GM12878 (cell line): ENCODE measurements around the gene NLRP5. TPM values are rescaled to one million over a fixed set of nuclear protein-coding genes. Genes with fewer than 3 reads are reported as not detected.

Experiments used
- ATAC-seq: fragments of 200-7000 bp; cut with Tn5 transposase; 3 replicates; pipeline ENCODE4 v1.9.1; 2020; ENCODE audit warnings: mild to moderate bottlenecking, moderate library complexity
- BruUV-seq: library from RNA; stranded (reverse); fragments of 400-500 nt; replicated peaks from 2 replicates; lab custom pipeline; 2021; lab: Mats Ljungman, UMichigan
- CTCF ChIA-PET: fragments of 300-600 bp; sonication (Branson Sonifier 250); formaldehyde crosslinking; extraction: SDS; loops from one replicate; lab custom pipeline; 2021; ENCODE audit warnings: inconsistent platforms; lab: Yijun Ruan, JAX
- POLR2A ChIA-PET: fragments of 350-600 bp; formaldehyde crosslinking; extraction: SDS; loops from one replicate; lab custom pipeline; 2021; ENCODE audit warnings: inconsistent platforms; lab: Charles Lee
- RAD21 ChIA-PET: fragments of 300-600 bp; sonication (Branson Sonifier 250); formaldehyde crosslinking; loops from one replicate; lab custom pipeline; 2023; ENCODE audit warnings: antibody characterized with exemption; ENCODE audit not compliant: unreplicated experiment; lab: Charles Lee
- SMC1A ChIA-PET: fragments of 300-600 bp; sonication (Branson Sonifier 250); formaldehyde crosslinking; loops from one replicate; lab custom pipeline; 2023; ENCODE audit not compliant: unreplicated experiment, uncharacterized antibody; lab: Charles Lee
- DNase-seq: peaks from one replicate; pipeline ENCODE4 v3.0.0-alpha.2; 2011; ENCODE audit warnings: low read depth, low spot score
- FAIRE-seq: peaks from 3 replicates; lab custom pipeline; 2011; peaks lifted over from hg19 to GRCh38; lab: Jason Lieb, UNC
- H2AFZ ChIP-seq: 2 replicates; pipeline ENCODE4 v1.6.0; 2011; ENCODE audit warnings: low read depth, low read length, control low read depth; ENCODE audit not compliant: control insufficient read depth
- H3K27ac ChIP-seq: 2 replicates; pipeline ENCODE4 v1.5.1; 2011; ENCODE audit warnings: control low read depth; ENCODE audit not compliant: control insufficient read depth, insufficient read depth
- H3K27me3 ChIP-seq, 2 experiments: replicated peaks in 1 of 2; 2 replicates each; pipeline versions ENCODE4 v1.6.0 to v1.6.1; 2011; ENCODE audit warnings: low read length in 1 of 2; ENCODE audit not compliant: control insufficient read depth in 2 of 2, insufficient read depth in 2 of 2
- H3K36me3 ChIP-seq, 2 experiments: 2 replicates each; pipeline ENCODE4 v1.5.1; 2011; ENCODE audit warnings: low read length in 1 of 2; ENCODE audit not compliant: control insufficient read depth in 2 of 2, insufficient read depth in 2 of 2
- H3K4me1 ChIP-seq: 2 replicates; pipeline ENCODE4 v1.6.1; 2011; ENCODE audit warnings: mild to moderate bottlenecking, low read length, moderate library complexity, mixed read lengths; ENCODE audit not compliant: control insufficient read depth, insufficient read depth
- H3K4me2 ChIP-seq: 2 replicates; pipeline ENCODE4 v1.6.0; 2011; ENCODE audit warnings: control low read depth; ENCODE audit not compliant: control insufficient read depth, insufficient read depth
- H3K4me3 ChIP-seq: fragments of 200-600 bp; sonication (generic); 2 replicates; pipeline ENCODE4 v1.5.1; 2016
- H3K79me2 ChIP-seq: 2 replicates; pipeline ENCODE4 v1.6.0; 2011; ENCODE audit warnings: low read length; ENCODE audit not compliant: control insufficient read depth, insufficient read depth
- H3K9ac ChIP-seq: 2 replicates; pipeline ENCODE4 v1.8.0; 2011; ENCODE audit warnings: low read length, control low read depth, mixed read lengths; ENCODE audit not compliant: control insufficient read depth, insufficient read depth
- H3K9me3 ChIP-seq: replicated peaks from 3 replicates; pipeline ENCODE4 v1.5.1; 2011; ENCODE audit warnings: mild to moderate bottlenecking, low read length; ENCODE audit not compliant: control insufficient read depth, insufficient read depth
- H4K20me1 ChIP-seq: 2 replicates; pipeline ENCODE4 v1.6.0; 2011; ENCODE audit not compliant: control insufficient read depth, insufficient read depth
- CHD2 ChIP-seq: IDR thresholded peaks from 2 replicates; pipeline ENCODE4 v1.6.1; 2011; ENCODE audit warnings: low read depth, low read length, improper control_type of control experiment, borderline replicate concordance
- MEF2A ChIP-seq: IDR thresholded peaks from 2 replicates; pipeline ENCODE4 v1.6.1; 2011; ENCODE audit warnings: low read depth, mild to moderate bottlenecking, low read length, moderate library complexity; ENCODE audit not compliant: insufficient read depth
- PAX5 ChIP-seq: IDR thresholded peaks from 2 replicates; pipeline ENCODE4 v1.6.1; 2011; ENCODE audit warnings: low read depth, low read length, borderline replicate concordance
- RBBP5 ChIP-seq: fragments of 200-600 bp; sonication (generic); conservative IDR thresholded peaks from 2 replicates; pipeline ENCODE4 v1.6.1; 2016
- SIX5 ChIP-seq: IDR thresholded peaks from 2 replicates; pipeline ENCODE4 v1.6.1; 2011; ENCODE audit warnings: mild to moderate bottlenecking, low read depth, low read length, moderate library complexity; ENCODE audit not compliant: severe bottlenecking
- STAT1 ChIP-seq: fragments of 450-650 bp; conservative IDR thresholded peaks from 2 replicates; pipeline ENCODE4 v1.6.1; 2014; ENCODE audit warnings: antibody characterized with exemption, mild to moderate bottlenecking
- ZZZ3 ChIP-seq: IDR thresholded peaks from 2 replicates; pipeline ENCODE4 v1.6.1; 2011; ENCODE audit warnings: low read depth; ENCODE audit not compliant: control insufficient read depth, insufficient read length
- WGBS: methylation state at CpG from one replicate; pipeline ENCODE4 v1.1.6; 2016; ENCODE audit warnings: low lambda C conversion rate; ENCODE audit not compliant: insufficient replicate concordance, insufficient coverage; ENCODE audit errors: missing lambda C conversion rate; 5-methylcytosine and 5-hydroxymethylcytosine counted together
- in situ Hi-C: fragments of 300-500 bp; cut with MboI; formaldehyde crosslinking; loops from 9 replicates; pipeline ENCODE4 v1.14.3; 2018; ENCODE audit warnings: mixed read lengths
- intact Hi-C: fragments of 100-400 bp; cut with micrococcal nuclease; formaldehyde crosslinking; loops from one replicate; pipeline ENCODE4 v1.14.2; 2022; ENCODE audit not compliant: unreplicated experiment
- polyA plus RNA-seq, 11 experiments: library from polyadenylated mRNA; depleted of rRNA in 4 of 11; unstranded in 6 of 11; stranded (reverse) in 5 of 11; fragments of >200 nt; fragmentation: Nextera tagmentation in 4 of 11; fragmentation: Illumina TruSeq in 1 of 11; extraction: Ambion mirVana in 4 of 11; extraction: Trizol in 1 of 11; gene quantifications; 1 replicate in 1 of 11; 2 replicates in 10 of 11; pipeline versions ENCODE4 v1.2.1 to v1.2.3, GENCODE V29; 2011 to 2016; ENCODE audit warnings: inconsistent platforms in 2 of 11, missing spikeins in 2 of 11, low read depth in 1 of 11
- total RNA-seq, 4 experiments: library from RNA; depleted of rRNA in 3 of 4; stranded (reverse); fragments of >200 nt in 3 of 4; fragmentation: Illumina TruSeq in 1 of 4; extraction: Trizol in 1 of 4; gene quantifications; 2 replicates each; pipeline versions ENCODE4 v1.2.1 to v1.2.3, GENCODE V29; 2013 to 2021
- TF ChIP-seq, protein P1 (sequence below): fragments of 450-650 bp; IDR thresholded peaks from 2 replicates; pipeline ENCODE4 v1.6.1; 2017; ENCODE audit warnings: low read depth, mild to moderate bottlenecking, moderate library complexity
- TF ChIP-seq, protein P2 (sequence below): IDR thresholded peaks from 2 replicates; pipeline ENCODE4 v1.6.1; 2012; ENCODE audit warnings: mild to moderate bottlenecking, low read depth, low read length
- TF ChIP-seq, protein P3 (sequence below): fragments of 450-650 bp; IDR thresholded peaks from 2 replicates; pipeline ENCODE4 v1.6.1; 2014; ENCODE audit warnings: mild to moderate bottlenecking

Gene NLRP5
- total and polyA plus RNA-seq, 10 of the 15 experiments (the other 5 are each of a cell fraction or from before 2014, with no cell fraction given) = 0.01 TPM; not detected in 9

DNA sequence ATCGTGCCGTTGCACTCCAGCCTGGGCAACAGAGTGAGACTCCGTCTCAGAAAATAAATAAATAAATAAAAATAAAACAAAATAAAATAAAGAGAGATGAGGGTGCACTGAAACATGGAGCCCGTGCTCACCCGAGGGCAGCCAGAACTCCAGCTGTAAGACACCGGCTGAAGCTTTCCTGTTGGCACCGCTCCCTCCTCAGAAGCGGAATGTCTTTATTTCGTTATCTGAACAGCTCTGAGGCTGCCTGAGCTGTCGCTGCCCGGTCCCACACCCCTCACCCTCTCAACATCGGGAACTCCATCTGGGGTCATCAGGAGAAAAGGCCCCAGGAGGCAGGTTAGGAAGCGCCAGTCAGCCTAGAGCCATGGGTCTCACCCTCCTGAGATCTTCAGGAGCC is 110.1 kb downstream of the NLRP5 start:
- Histone ChIP-seq H3K4me1 (no peaks in the 10 kb centered on the region), H3K4me3 (no peak overlapping the region), H3K27me3 (no peaks in the 10 kb centered on the region), H3K27ac (no peak overlapping the region), H2AFZ (no peak overlapping the region), H3K4me2 (no peak overlapping the region), H3K79me2 (no peaks in the 10 kb centered on the region; the same call in 1 of the 2 replicates), H3K9ac (no peak overlapping the region), H4K20me1 (no peaks in the 10 kb centered on the region), H3K36me3 (peaks cover 7 to 23% of the 10 kb centered on the region in 2 experiments; a peak in 3 of 4 replicates), H3K9me3 (peaks cover 11% of the 10 kb centered on the region; the same call in 2 of the 3 replicates)
- ChIA-PET CTCF (interaction anchor here (0.7 to 2.2 kb wide), 3 partner anchors 14 to 74 kb away, joined by 3 to 9 read pairs (median 3); no protein-coding TSS in a partner anchor), SMC1A (no interaction called here), POLR2A (no interaction called here), RAD21 (no interaction called here)
- DNase-seq (no peak), ATAC-seq (no peak), FAIRE-seq (no peak)
- in situ Hi-C loops = no loop called here
- TF ChIP-seq SIX5 = no peak
- intact Hi-C loops = no loop called here
- BruUV-seq = no TSS peak
- WGBS = 100% methylated on average over 13 of the region's 13 CpGs

DNA sequence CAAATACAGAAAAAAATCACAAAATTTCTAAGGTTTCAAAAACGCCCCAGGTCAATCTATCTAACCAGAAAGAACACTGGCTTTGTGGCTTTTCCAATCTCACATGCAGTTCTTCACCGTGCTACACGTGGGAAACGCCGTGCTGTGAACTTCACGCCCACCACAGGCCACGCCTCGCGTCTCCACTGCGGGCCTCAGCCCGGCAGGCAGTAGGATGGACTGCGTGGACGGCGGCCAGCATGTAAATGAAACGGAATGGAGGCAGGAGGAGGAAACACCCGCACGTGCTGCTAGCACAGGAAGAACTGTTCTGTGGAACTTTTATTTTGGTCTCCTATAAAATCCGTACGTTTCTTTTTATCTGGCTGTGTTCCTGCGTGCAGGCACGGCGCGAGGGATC is 110.7 kb downstream of the NLRP5 start:
- ChIA-PET RAD21 (no interaction called here), CTCF (no interaction called here), SMC1A (no interaction called here), POLR2A (no interaction called here)
- DNase-seq = no peak
- H3K4me3 ChIP-seq = no peak overlapping the region
- no peak overlapping the region for H3K27ac ChIP-seq
- no peak for ATAC-seq
- intact Hi-C loops (no loop called here), in situ Hi-C loops (no loop called here)
- H3K9ac ChIP-seq = no peak overlapping the region
- H3K9me3 ChIP-seq = peaks cover 11% of the 10 kb centered on the region; the same call in 2 of the 3 replicates
- FAIRE-seq = no peak
- WGBS = 95% methylated on average over 23 of the region's 23 CpGs
- H3K4me2 ChIP-seq = no peak overlapping the region
- BruUV-seq = no TSS peak
- peaks cover 7 to 23% of the 10 kb centered on the region in 2 experiments; a peak in 3 of 4 replicates for H3K36me3 ChIP-seq
- no peaks in the 10 kb centered on the region for H3K4me1 ChIP-seq
- no peaks in the 10 kb centered on the region for H4K20me1 ChIP-seq
- no peak overlapping the region for H2AFZ ChIP-seq
- H3K79me2 ChIP-seq = no peaks in the 10 kb centered on the region; the same call in 1 of the 2 replicates
- no peaks in the 10 kb centered on the region for H3K27me3 ChIP-seq
- TF ChIP-seq CHD2 = no peak
- no peak for TF ChIP-seq ZZZ3
- TF ChIP-seq, protein P1, sequence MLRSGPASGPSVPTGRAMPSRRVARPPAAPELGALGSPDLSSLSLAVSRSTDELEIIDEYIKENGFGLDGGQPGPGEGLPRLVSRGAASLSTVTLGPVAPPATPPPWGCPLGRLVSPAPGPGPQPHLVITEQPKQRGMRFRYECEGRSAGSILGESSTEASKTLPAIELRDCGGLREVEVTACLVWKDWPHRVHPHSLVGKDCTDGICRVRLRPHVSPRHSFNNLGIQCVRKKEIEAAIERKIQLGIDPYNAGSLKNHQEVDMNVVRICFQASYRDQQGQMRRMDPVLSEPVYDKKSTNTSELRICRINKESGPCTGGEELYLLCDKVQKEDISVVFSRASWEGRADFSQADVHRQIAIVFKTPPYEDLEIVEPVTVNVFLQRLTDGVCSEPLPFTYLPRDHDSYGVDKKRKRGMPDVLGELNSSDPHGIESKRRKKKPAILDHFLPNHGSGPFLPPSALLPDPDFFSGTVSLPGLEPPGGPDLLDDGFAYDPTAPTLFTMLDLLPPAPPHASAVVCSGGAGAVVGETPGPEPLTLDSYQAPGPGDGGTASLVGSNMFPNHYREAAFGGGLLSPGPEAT = no peak
- TF ChIP-seq, protein P2, sequence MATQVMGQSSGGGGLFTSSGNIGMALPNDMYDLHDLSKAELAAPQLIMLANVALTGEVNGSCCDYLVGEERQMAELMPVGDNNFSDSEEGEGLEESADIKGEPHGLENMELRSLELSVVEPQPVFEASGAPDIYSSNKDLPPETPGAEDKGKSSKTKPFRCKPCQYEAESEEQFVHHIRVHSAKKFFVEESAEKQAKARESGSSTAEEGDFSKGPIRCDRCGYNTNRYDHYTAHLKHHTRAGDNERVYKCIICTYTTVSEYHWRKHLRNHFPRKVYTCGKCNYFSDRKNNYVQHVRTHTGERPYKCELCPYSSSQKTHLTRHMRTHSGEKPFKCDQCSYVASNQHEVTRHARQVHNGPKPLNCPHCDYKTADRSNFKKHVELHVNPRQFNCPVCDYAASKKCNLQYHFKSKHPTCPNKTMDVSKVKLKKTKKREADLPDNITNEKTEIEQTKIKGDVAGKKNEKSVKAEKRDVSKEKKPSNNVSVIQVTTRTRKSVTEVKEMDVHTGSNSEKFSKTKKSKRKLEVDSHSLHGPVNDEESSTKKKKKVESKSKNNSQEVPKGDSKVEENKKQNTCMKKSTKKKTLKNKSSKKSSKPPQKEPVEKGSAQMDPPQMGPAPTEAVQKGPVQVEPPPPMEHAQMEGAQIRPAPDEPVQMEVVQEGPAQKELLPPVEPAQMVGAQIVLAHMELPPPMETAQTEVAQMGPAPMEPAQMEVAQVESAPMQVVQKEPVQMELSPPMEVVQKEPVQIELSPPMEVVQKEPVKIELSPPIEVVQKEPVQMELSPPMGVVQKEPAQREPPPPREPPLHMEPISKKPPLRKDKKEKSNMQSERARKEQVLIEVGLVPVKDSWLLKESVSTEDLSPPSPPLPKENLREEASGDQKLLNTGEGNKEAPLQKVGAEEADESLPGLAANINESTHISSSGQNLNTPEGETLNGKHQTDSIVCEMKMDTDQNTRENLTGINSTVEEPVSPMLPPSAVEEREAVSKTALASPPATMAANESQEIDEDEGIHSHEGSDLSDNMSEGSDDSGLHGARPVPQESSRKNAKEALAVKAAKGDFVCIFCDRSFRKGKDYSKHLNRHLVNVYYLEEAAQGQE = no peak
- TF ChIP-seq, protein P3, sequence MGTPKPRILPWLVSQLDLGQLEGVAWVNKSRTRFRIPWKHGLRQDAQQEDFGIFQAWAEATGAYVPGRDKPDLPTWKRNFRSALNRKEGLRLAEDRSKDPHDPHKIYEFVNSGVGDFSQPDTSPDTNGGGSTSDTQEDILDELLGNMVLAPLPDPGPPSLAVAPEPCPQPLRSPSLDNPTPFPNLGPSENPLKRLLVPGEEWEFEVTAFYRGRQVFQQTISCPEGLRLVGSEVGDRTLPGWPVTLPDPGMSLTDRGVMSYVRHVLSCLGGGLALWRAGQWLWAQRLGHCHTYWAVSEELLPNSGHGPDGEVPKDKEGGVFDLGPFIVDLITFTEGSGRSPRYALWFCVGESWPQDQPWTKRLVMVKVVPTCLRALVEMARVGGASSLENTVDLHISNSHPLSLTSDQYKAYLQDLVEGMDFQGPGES = no peak
- TF ChIP-seq STAT1 = no peak
- TF ChIP-seq RBBP5 = no peak
- no peak for TF ChIP-seq PAX5
- TF ChIP-seq MEF2A = no peak
